Activated B cell treated with CpG ODN at 0.5 μM for 24 hours (primary cell): Measurements from ENCODE around the gene BMP8A. TPM values are rescaled to one million over a fixed set of nuclear protein-coding genes. Genes with fewer than 3 reads are reported as not detected.

ENCODE experiments used
- ATAC-seq: fragments of 200-7000 bp; cut with Tn5 transposase; one replicate; pipeline ENCODE4 v1.10.0; 2021; ENCODE audit warnings: low read depth, mild to moderate bottlenecking, moderate library complexity
- CTCF ChIA-PET: fragments of 350-600 bp; sonication (Branson Sonifier 250); formaldehyde crosslinking; loops from one replicate; lab custom pipeline; 2021; ENCODE audit warnings: antibody characterized with exemption; lab: Charles Lee
- POLR2A ChIA-PET: fragments of 350-600 bp; sonication (Branson Sonifier 250); formaldehyde crosslinking; loops from one replicate; lab custom pipeline; 2021; ENCODE audit warnings: antibody characterized with exemption; lab: Charles Lee
- DNase-seq: peaks from one replicate; pipeline ENCODE4 v3.0.0; 2022
- H3K27ac Mint-ChIP-seq: one replicate; pipeline ENCODE4 v1.8.0; 2020; ENCODE audit warnings: mixed read lengths
- H3K27me3 Mint-ChIP-seq: one replicate; pipeline ENCODE4 v1.8.0; 2021; ENCODE audit warnings: mixed read lengths
- H3K36me3 Mint-ChIP-seq: one replicate; pipeline ENCODE4 v1.8.0; 2021; ENCODE audit warnings: low read depth, mixed read lengths
- H3K4me1 Mint-ChIP-seq: one replicate; pipeline ENCODE4 v1.8.0; 2021; ENCODE audit warnings: mixed read lengths
- H3K4me3 Mint-ChIP-seq: one replicate; pipeline ENCODE4 v1.8.0; 2020; ENCODE audit warnings: mild to moderate bottlenecking, mixed read lengths
- H3K9me3 Mint-ChIP-seq: one replicate; pipeline ENCODE4 v1.8.0; 2020; ENCODE audit warnings: mixed read lengths
- CTCF ChIP-seq: fragments of 200-600 bp; IDR thresholded peaks from one replicate; pipeline ENCODE4 v1.8.0; 2022; ENCODE audit warnings: antibody characterized with exemption, mild to moderate bottlenecking
- intact Hi-C: fragments of 100-400 bp; cut with micrococcal nuclease; formaldehyde crosslinking; loops from one replicate; pipeline ENCODE4 v1.15.1; 2024
- total RNA-seq: library from RNA; stranded (reverse); gene quantifications from 2 replicates; pipeline ENCODE4 v1.2.3, GENCODE V29; 2022

The BMP8A gene
- total RNA-seq, 1 donor from 2014 or later: 0.20 TPM

GRCh38 chr1:39531526-39531925, 40.1 kb downstream of the BMP8A start:
- ChIA-PET CTCF (no interaction called here), POLR2A (no interaction called here)

GRCh38 chr1:39533442-39533841, 42.0 kb downstream of the BMP8A start:
- ATAC-seq: no peak
- POLR2A ChIA-PET: no interaction called here
- no peaks in the 10 kb centered on the region for H3K27me3 Mint-ChIP-seq
- no peak for DNase-seq
- H3K27ac Mint-ChIP-seq: no peak overlapping the region
- H3K4me3 Mint-ChIP-seq: no peak overlapping the region
- CTCF ChIA-PET: no interaction called here
- H3K9me3 Mint-ChIP-seq: no peaks in the 10 kb centered on the region
- TF ChIP-seq CTCF: no peak
- peaks cover 39% of the 10 kb centered on the region for H3K36me3 Mint-ChIP-seq
- no peaks in the 10 kb centered on the region for H3K4me1 Mint-ChIP-seq
- intact Hi-C loops: no loop called here

More at GRCh38 chr1:39531526-39531925, 40.1 kb downstream of the BMP8A start:
- DNase-seq: no peak
- no peak overlapping the region for H3K27ac Mint-ChIP-seq
- intact Hi-C loops: no loop called here
- H3K9me3 Mint-ChIP-seq: no peaks in the 10 kb centered on the region
- peaks cover 42% of the 10 kb centered on the region for H3K36me3 Mint-ChIP-seq
- no peaks in the 10 kb centered on the region for H3K27me3 Mint-ChIP-seq
- H3K4me3 Mint-ChIP-seq: no peak overlapping the region
- TF ChIP-seq CTCF: no peak
- peaks cover 4% of the 10 kb centered on the region for H3K4me1 Mint-ChIP-seq
- no peak for ATAC-seq

- POLR2A ChIA-PET: interaction anchor here (0.6 kb wide), 1 partner anchor 200 kb away, joined by 3 read pairs; the partner anchor contains the start of gene PPIE
- H3K4me1 Mint-ChIP-seq: peaks cover 17% of the 10 kb centered on the region
- DNase-seq: no peak
- no peaks in the 10 kb centered on the region for H3K9me3 Mint-ChIP-seq
- no peak for ATAC-seq
- H3K27me3 Mint-ChIP-seq: no peaks in the 10 kb centered on the region
- CTCF ChIA-PET: interaction anchor here (0.6 to 2.9 kb wide), 16 partner anchors 9 to 441 kb away, joined by 3 to 17 read pairs (median 4); partner anchors contain the start of gene BMP8A
- no peak for TF ChIP-seq CTCF
- intact Hi-C loops: loop anchor here (1.0 to 2.0 kb wide), 4 partner anchors 47 to 440 kb away; partner anchors contain the start of gene BMP8A
- no peak overlapping the region for H3K4me3 Mint-ChIP-seq
- H3K36me3 Mint-ChIP-seq: peaks cover 47% of the 10 kb centered on the region
- no peak overlapping the region for H3K27ac Mint-ChIP-seq
These were observed 47.3 kb downstream of the BMP8A start for GRCh38 chr1:39538531-39539251.

- H3K4me1 Mint-ChIP-seq: peaks cover 19% of the 10 kb centered on the region
- TF ChIP-seq CTCF: no peak
- H3K4me3 Mint-ChIP-seq: no peak overlapping the region
- no peaks in the 10 kb centered on the region for H3K27me3 Mint-ChIP-seq
- intact Hi-C loops: loop anchor here (1.0 to 2.0 kb wide), 4 partner anchors 48 to 441 kb away; partner anchors contain the start of gene BMP8A
- peaks cover 46% of the 10 kb centered on the region for H3K36me3 Mint-ChIP-seq
- no peaks in the 10 kb centered on the region for H3K9me3 Mint-ChIP-seq
- peak; percentile 80 for ATAC-seq
- DNase-seq: peak; percentile 38
- ChIA-PET CTCF (interaction anchor here (0.6 to 2.9 kb wide), 17 partner anchors 9 to 441 kb away, joined by 3 to 17 read pairs (median 4); partner anchors contain the start of gene BMP8A), POLR2A (no interaction called here)
- H3K27ac Mint-ChIP-seq: no peak overlapping the region
These were observed 47.9 kb downstream of the BMP8A start for GRCh38 chr1:39539252-39539790.

- DNase-seq (no peak), ATAC-seq (no peak)
- ChIA-PET POLR2A (no interaction called here), CTCF (interaction anchor here (1.3 to 2.9 kb wide), 5 partner anchors 51 to 443 kb away, joined by 3 to 17 read pairs (median 5); no protein-coding TSS in a partner anchor)
- intact Hi-C loops: no loop called here
- peaks cover 48% of the 10 kb centered on the region for H3K36me3 Mint-ChIP-seq
- TF ChIP-seq CTCF: no peak
- H3K27me3 Mint-ChIP-seq: no peaks in the 10 kb centered on the region
- no peak overlapping the region for H3K4me3 Mint-ChIP-seq
- H3K9me3 Mint-ChIP-seq: no peaks in the 10 kb centered on the region
- H3K4me1 Mint-ChIP-seq: peaks cover 23% of the 10 kb centered on the region
- no peak overlapping the region for H3K27ac Mint-ChIP-seq
These were observed 49.1 kb downstream of the BMP8A start for GRCh38 chr1:39540504-39541031.
